Mucosa of stomach (tissue), 1 donor: ENCODE results near the gene FLNC.

Experiments
- H3K27me3 ChIP-seq: one replicate; pipeline ENCODE4 v1.7.0; 2013; ENCODE audit warnings: mild to moderate bottlenecking, low read length; ENCODE audit not compliant: control insufficient read depth, insufficient read depth
- H3K36me3 ChIP-seq: one replicate; pipeline ENCODE4 v1.7.0; 2013; ENCODE audit warnings: low read length; ENCODE audit not compliant: control insufficient read depth, insufficient read depth
- H3K4me1 ChIP-seq: one replicate; pipeline ENCODE4 v1.7.0; 2013; ENCODE audit warnings: mild to moderate bottlenecking, low read length; ENCODE audit not compliant: control insufficient read depth, insufficient read depth
- H3K4me3 ChIP-seq: one replicate; pipeline ENCODE4 v1.7.0; 2013; ENCODE audit warnings: low read length
- H3K9ac ChIP-seq: one replicate; pipeline ENCODE4 v1.7.0; 2013; ENCODE audit warnings: mild to moderate bottlenecking, low read length, moderate library complexity
- H3K9me3 ChIP-seq: one replicate; pipeline ENCODE4 v1.7.0; 2013; ENCODE audit warnings: mild to moderate bottlenecking, low read length, moderate library complexity; ENCODE audit not compliant: control insufficient read depth
- donor health status: Pancreatic carcinoma.

Gene FLNC

GRCh38 chr7:128855559-128855958 lies 25.4 kb downstream of the FLNC start:
- Histone ChIP-seq H3K36me3 (no peaks in the 10 kb centered on the region), H3K4me1 (peaks cover 11% of the 10 kb centered on the region), H3K9ac (no peak overlapping the region)

GRCh38 chr7:128856001-128856718 lies 26.0 kb downstream of the FLNC start:
- Histone ChIP-seq H3K36me3 (no peaks in the 10 kb centered on the region), H3K9me3 (no peaks in the 10 kb centered on the region)

More at GRCh38 chr7:128855559-128855958, 25.4 kb downstream of the FLNC start:
- H3K27me3 ChIP-seq = no peaks in the 10 kb centered on the region
- no peak overlapping the region for H3K4me3 ChIP-seq
- H3K9me3 ChIP-seq = no peaks in the 10 kb centered on the region

GRCh38 chr7:128858380-128859231 lies 28.4 kb downstream of the FLNC start:
- no peaks in the 10 kb centered on the region for H3K27me3 ChIP-seq
- H3K4me3 ChIP-seq = no peak overlapping the region
- no peaks in the 10 kb centered on the region for H3K36me3 ChIP-seq
- H3K9ac ChIP-seq = no peak overlapping the region
- no peaks in the 10 kb centered on the region for H3K9me3 ChIP-seq
- peaks cover 20% of the 10 kb centered on the region for H3K4me1 ChIP-seq

More at GRCh38 chr7:128856001-128856718, 26.0 kb downstream of the FLNC start:
- no peak overlapping the region for H3K9ac ChIP-seq
- H3K27me3 ChIP-seq = no peaks in the 10 kb centered on the region
- no peak overlapping the region for H3K4me3 ChIP-seq
- H3K4me1 ChIP-seq = peaks cover 12% of the 10 kb centered on the region

GRCh38 chr7:128859232-128860157 lies 29.3 kb downstream of the FLNC start:
- H3K9me3 ChIP-seq = no peaks in the 10 kb centered on the region
- peaks cover 26% of the 10 kb centered on the region for H3K4me1 ChIP-seq
- H3K36me3 ChIP-seq = no peaks in the 10 kb centered on the region
- H3K27me3 ChIP-seq = no peaks in the 10 kb centered on the region
- no peak overlapping the region for H3K4me3 ChIP-seq
- H3K9ac ChIP-seq = no peak overlapping the region

- Histone ChIP-seq H3K9me3 (no peaks in the 10 kb centered on the region), H3K4me3 (no peak overlapping the region), H3K4me1 (peaks cover 26% of the 10 kb centered on the region), H3K27me3 (no peaks in the 10 kb centered on the region), H3K36me3 (no peaks in the 10 kb centered on the region), H3K9ac (no peak overlapping the region)
Measured at GRCh38 chr7:128860158-128861073, 30.2 kb downstream of the FLNC start.

GRCh38 chr7:128861957-128862570 lies 31.9 kb downstream of the FLNC start:
- H3K4me1 ChIP-seq = peaks cover 26% of the 10 kb centered on the region
- H3K4me3 ChIP-seq = peak overlapping the region; percentile 85
- H3K27me3 ChIP-seq = no peaks in the 10 kb centered on the region
- H3K9ac ChIP-seq = peak overlapping the region; percentile 12
- H3K36me3 ChIP-seq = no peaks in the 10 kb centered on the region
- no peaks in the 10 kb centered on the region for H3K9me3 ChIP-seq

- H3K36me3 ChIP-seq = no peaks in the 10 kb centered on the region
- H3K4me1 ChIP-seq = peaks cover 26% of the 10 kb centered on the region
- peak within 1 kb of the TSS; percentile 91 for H3K9ac ChIP-seq
- no peaks in the 10 kb centered on the region for H3K9me3 ChIP-seq
- H3K4me3 ChIP-seq = peak within 1 kb of the TSS; percentile 85
- no peaks in the 10 kb centered on the region for H3K27me3 ChIP-seq
Measured at GRCh38 chr7:128862571-128863432, 32.6 kb downstream of the FLNC start, which contains the start of gene ATP6V1F. ATP6V1F (plus strand) TSS chr7:128862856; CDS start chr7:128862905, 49 bp downstream.

- Histone ChIP-seq H3K4me1 (peaks cover 31% of the 10 kb centered on the region), H3K36me3 (no peaks in the 10 kb centered on the region), H3K9ac (peak overlapping the region; percentile 91), H3K9me3 (no peaks in the 10 kb centered on the region), H3K4me3 (peak overlapping the region; percentile 85), H3K27me3 (no peaks in the 10 kb centered on the region)
Measured at GRCh38 chr7:128863433-128863989, 33.3 kb downstream of the FLNC start.

- H3K36me3 ChIP-seq = no peaks in the 10 kb centered on the region
- H3K27me3 ChIP-seq = peaks cover 5% of the 10 kb centered on the region
- H3K4me1 ChIP-seq = peaks cover 34% of the 10 kb centered on the region
- no peak overlapping the region for H3K4me3 ChIP-seq
- H3K9me3 ChIP-seq = no peaks in the 10 kb centered on the region
- no peak overlapping the region for H3K9ac ChIP-seq
Measured at GRCh38 chr7:128865303-128865702, 35.1 kb downstream of the FLNC start.
